Measurements from ENCODE around the gene IFIH1. TPM values are rescaled to one million over a fixed set of nuclear protein-coding genes. Genes with fewer than 3 reads are reported as not detected.

Gene IFIH1
- total and polyA plus RNA-seq, 12 donors, result 3.5 to 22.1 (median 6.1) TPM

- peak overlapping the region in 1 of 10 donors; percentile 91 for H3K27ac ChIP-seq
- peak overlapping the region in 1 of 10 donors; percentile 69 for H3K4me3 ChIP-seq
- no peak for ATAC-seq
- no peak for TF ChIP-seq CTCF (IDR thresholded peaks at IDR 0.05)
- no peaks in the 10 kb centered on the region for H3K9me3 ChIP-seq
- H3K4me1 ChIP-seq, result peaks cover 0 to 32% (median 6%) of the 10 kb centered on the region in 9 donors
- WGBS, 2 donors, result 53 to 56% methylated on average over 3 of the region's 3 CpGs
- no peaks in the 10 kb centered on the region for H3K27me3 ChIP-seq
- intact Hi-C loops (cut with DNase I), result no loop called here
- peaks cover 0 to 4% (median 0%) of the 10 kb centered on the region in 9 donors for H3K36me3 ChIP-seq
- DNase-seq, result no peak
Observed at GRCh38 chr2:162342321-162342720, 23.8 kb upstream of the IFIH1 start.

- H3K9me3 ChIP-seq, result no peaks in the 10 kb centered on the region
- H3K4me3 ChIP-seq, result no peak overlapping the region
- DNase-seq (no peak), ATAC-seq (no peak)
- peaks cover 0 to 22% (median 6%) of the 10 kb centered on the region in 9 donors for H3K4me1 ChIP-seq
- TF ChIP-seq CTCF (IDR thresholded peaks at IDR 0.05), result no peak
- H3K27ac ChIP-seq, result no peak overlapping the region
- intact Hi-C loops (cut with DNase I), result no loop called here
- no peaks in the 10 kb centered on the region for H3K27me3 ChIP-seq
- peaks cover 0 to 5% (median 0%) of the 10 kb centered on the region in 9 donors for H3K36me3 ChIP-seq
Observed at GRCh38 chr2:162340822-162341221, 22.3 kb upstream of the IFIH1 start.

- ATAC-seq, result no peak
- Histone ChIP-seq H3K27me3 (no peaks in the 10 kb centered on the region), H3K4me1 (peaks cover 0 to 16% (median 0%) of the 10 kb centered on the region in 9 donors), H3K9me3 (no peaks in the 10 kb centered on the region), H3K27ac (no peak overlapping the region), H3K36me3 (peaks cover 0 to 5% (median 0%) of the 10 kb centered on the region in 9 donors), H3K4me3 (no peak overlapping the region)
- intact Hi-C loops (cut with DNase I), result no loop called here
- no peak for DNase-seq
- 83% methylated on average over 2 of the region's 2 CpGs for WGBS, 2 donors
- TF ChIP-seq CTCF (IDR thresholded peaks at IDR 0.05), result no peak
Observed at GRCh38 chr2:162337868-162338267, 19.4 kb upstream of the IFIH1 start.

- no peak overlapping the region for H3K27ac ChIP-seq
- intact Hi-C loops (cut with DNase I), result no loop called here
- 37 to 47% methylated on average over 3 of the region's 3 CpGs for WGBS, 2 donors
- DNase-seq (no peak), ATAC-seq (no peak)
- no peaks in the 10 kb centered on the region for H3K27me3 ChIP-seq
- peaks cover 0 to 1% (median 0%) of the 10 kb centered on the region in 9 donors for H3K4me1 ChIP-seq
- peak in 6 of 9 donors; percentile 14 to 53 (median 26) for TF ChIP-seq CTCF (IDR thresholded peaks at IDR 0.05)
- H3K9me3 ChIP-seq, result no peaks in the 10 kb centered on the region
- H3K36me3 ChIP-seq, result peaks cover 0 to 5% (median 0%) of the 10 kb centered on the region in 9 donors
- no peak overlapping the region for H3K4me3 ChIP-seq
Observed at GRCh38 chr2:162333968-162334367, 15.5 kb upstream of the IFIH1 start.

All from heart right ventricle (tissue), 16 donors.